Stimulated activated naive CD8-positive, alpha-beta T cell treated with anti-CD3 and anti-CD28 coated beads, Interleukin-15, Interleukin-2, amounts not matched to agents 100 ng/mL and 50 ng/mL, for 24 hours (primary cell): ENCODE measurements around the gene TMEM63C.

Experiments
- H3K27ac Mint-ChIP-seq: one replicate; pipeline ENCODE4 v1.8.0; 2021; ENCODE audit warnings: mild to moderate bottlenecking, mixed read lengths
- H3K27me3 Mint-ChIP-seq: one replicate; pipeline ENCODE4 v1.8.0; 2021; ENCODE audit warnings: mixed read lengths
- H3K36me3 Mint-ChIP-seq: one replicate; pipeline ENCODE4 v1.8.0; 2021; ENCODE audit warnings: low read depth, mixed read lengths
- H3K4me1 Mint-ChIP-seq: one replicate; pipeline ENCODE4 v1.8.0; 2021; ENCODE audit warnings: low read depth, mixed read lengths
- H3K4me3 Mint-ChIP-seq: one replicate; pipeline ENCODE4 v1.8.0; 2021; ENCODE audit warnings: mild to moderate bottlenecking, mixed read lengths
- H3K9me3 Mint-ChIP-seq: one replicate; pipeline ENCODE4 v1.8.0; 2021; ENCODE audit warnings: mixed read lengths

The TMEM63C gene

DNA sequence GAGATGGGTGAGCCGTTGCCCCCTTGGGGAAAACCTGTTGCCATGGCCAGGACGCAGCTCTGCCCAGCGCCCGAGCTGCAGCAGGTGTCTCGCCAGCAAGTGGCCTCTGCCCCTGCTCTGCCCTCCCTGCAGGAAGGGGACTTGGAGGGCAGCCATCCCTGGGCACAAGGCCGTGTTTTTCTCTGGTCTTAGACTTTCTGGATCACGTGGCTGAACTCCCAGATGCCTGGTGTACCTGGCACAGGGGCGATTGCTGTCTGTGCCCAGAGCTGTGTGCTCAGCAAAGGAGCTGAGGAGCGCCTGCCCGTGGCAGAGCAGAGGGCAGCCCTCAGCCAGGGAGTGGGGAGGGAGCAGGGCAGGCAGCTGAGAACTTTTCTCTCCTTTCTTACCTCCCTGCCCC, 38.0 kb downstream of the TMEM63C start:
- Mint-ChIP-seq H3K27ac (no peak overlapping the region), H3K4me3 (no peak overlapping the region), H3K36me3 (no peaks in the 10 kb centered on the region), H3K4me1 (no peaks in the 10 kb centered on the region), H3K9me3 (no peaks in the 10 kb centered on the region), H3K27me3 (peaks cover 17% of the 10 kb centered on the region)

DNA sequence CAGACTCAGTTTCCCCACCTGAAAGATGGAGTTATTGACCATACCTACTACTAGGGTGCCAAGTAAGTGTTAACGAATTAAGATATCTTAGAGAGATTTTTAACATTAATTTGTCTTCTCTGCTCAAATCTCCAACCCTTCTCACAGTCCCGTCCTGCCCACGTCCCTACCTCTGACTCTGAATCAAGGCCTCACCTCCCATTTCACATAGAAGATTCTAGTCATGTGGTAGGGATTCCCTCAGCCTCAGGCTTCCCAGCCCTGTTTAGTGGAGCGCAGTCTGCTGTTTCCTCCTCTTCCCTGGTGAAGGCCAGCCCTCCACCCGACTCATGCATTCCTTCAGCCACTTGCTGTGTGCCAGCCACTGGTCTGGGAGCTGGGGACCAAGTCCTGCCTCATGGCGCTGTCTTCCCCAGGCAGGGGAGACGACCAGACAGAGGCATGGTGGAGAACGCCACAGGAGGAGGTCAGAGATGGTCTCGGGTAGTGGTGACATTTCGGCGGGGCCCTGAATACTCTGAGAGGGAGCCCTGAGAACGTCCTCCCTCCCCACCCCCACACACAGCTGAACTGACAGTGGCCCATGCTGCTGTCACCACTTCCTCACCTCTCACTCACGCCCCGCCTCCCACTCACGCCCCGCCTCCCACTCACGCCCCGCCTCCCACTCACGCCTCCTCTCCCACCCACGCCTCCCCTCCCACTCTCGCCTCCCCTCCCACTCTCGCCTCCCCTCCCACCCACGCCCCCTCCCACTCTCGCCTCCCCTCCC, 38.8 kb downstream of the TMEM63C start:
- Mint-ChIP-seq H3K27me3 (peaks cover 12% of the 10 kb centered on the region), H3K27ac (no peak overlapping the region), H3K36me3 (no peaks in the 10 kb centered on the region), H3K4me3 (no peak overlapping the region), H3K9me3 (no peaks in the 10 kb centered on the region), H3K4me1 (no peaks in the 10 kb centered on the region)

DNA sequence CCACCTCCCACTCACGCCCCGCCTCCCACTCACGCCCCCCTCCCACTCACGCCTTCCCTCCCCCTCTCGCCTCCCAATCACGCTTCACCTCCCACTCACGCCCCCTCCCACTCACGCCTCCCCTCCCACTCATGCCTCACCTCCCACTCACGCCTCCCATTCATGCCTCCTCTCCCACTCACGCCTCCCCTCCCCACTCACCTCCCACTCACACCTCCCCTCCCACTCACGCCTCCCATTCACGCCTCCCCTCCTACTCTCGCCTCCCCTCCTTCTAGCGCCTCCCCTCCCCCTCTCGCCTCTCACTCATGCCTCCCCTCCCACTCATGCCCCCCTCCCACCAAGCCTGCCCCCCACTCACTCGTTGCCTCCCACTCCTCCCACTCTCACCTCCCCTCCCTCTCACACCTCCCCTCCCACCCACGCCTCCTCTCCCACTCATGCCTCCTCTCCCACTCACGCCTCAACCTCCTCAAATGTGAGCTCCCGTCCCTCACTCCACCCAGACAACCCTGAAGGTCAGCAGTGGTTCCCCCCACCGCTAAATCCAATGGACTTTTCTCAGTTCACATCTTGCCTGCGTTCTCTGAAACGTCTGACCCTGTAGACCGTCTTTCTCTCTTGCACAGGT, 39.8 kb downstream of the TMEM63C start:
- Mint-ChIP-seq H3K4me1 (no peaks in the 10 kb centered on the region), H3K36me3 (no peaks in the 10 kb centered on the region), H3K27ac (no peak overlapping the region), H3K9me3 (no peaks in the 10 kb centered on the region), H3K4me3 (no peak overlapping the region), H3K27me3 (peaks cover 7% of the 10 kb centered on the region)

DNA sequence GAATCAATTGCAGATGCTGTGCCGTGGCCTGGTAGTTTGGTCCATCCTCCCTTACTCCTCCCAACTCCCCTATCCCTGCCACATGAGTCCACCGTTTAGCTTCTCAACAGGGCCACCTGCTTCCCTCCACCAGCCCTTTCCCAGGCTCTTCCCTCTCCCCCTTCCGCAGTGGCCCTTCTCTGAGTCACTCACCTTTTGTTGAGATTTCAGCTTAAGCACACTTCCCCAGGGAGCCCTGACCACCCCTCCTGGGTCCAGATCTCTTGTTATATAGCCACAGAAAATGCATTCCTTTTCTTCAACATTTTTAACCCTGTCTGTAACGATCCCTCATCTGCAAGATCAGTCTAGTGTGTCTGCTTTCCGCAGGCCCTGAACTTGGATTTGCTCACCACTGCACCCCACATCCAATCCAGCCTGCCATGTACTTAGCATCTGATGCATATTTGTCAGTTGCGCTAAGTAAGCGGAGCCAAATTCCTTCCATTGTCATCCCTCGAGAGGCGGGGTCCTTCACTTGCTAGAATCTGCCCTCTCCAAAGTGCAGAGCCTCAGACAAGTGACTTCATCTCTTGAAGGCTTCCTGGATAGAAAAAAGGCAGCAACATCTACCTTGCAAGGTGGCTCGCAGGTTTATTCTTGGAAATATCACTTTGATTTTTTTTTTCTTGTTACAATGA, 41.1 kb downstream of the TMEM63C start:
- no peaks in the 10 kb centered on the region for H3K9me3 Mint-ChIP-seq
- H3K36me3 Mint-ChIP-seq, result no peaks in the 10 kb centered on the region

GRCh38 chr14:77224212-77224611, 42.6 kb downstream of the TMEM63C start:
- H3K9me3 Mint-ChIP-seq, result no peaks in the 10 kb centered on the region
- H3K4me1 Mint-ChIP-seq, result no peaks in the 10 kb centered on the region
- H3K4me3 Mint-ChIP-seq, result no peak overlapping the region
- H3K27me3 Mint-ChIP-seq, result no peaks in the 10 kb centered on the region
- no peaks in the 10 kb centered on the region for H3K36me3 Mint-ChIP-seq
- no peak overlapping the region for H3K27ac Mint-ChIP-seq

More for the DNA sequence above, 41.1 kb downstream of the TMEM63C start:
- Mint-ChIP-seq H3K4me1 (no peaks in the 10 kb centered on the region), H3K27me3 (no peaks in the 10 kb centered on the region), H3K27ac (no peak overlapping the region), H3K4me3 (no peak overlapping the region)

- H3K4me3 Mint-ChIP-seq, result no peak overlapping the region
Measured at GRCh38 chr14:77225254-77225653, 43.7 kb downstream of the TMEM63C start.

DNA sequence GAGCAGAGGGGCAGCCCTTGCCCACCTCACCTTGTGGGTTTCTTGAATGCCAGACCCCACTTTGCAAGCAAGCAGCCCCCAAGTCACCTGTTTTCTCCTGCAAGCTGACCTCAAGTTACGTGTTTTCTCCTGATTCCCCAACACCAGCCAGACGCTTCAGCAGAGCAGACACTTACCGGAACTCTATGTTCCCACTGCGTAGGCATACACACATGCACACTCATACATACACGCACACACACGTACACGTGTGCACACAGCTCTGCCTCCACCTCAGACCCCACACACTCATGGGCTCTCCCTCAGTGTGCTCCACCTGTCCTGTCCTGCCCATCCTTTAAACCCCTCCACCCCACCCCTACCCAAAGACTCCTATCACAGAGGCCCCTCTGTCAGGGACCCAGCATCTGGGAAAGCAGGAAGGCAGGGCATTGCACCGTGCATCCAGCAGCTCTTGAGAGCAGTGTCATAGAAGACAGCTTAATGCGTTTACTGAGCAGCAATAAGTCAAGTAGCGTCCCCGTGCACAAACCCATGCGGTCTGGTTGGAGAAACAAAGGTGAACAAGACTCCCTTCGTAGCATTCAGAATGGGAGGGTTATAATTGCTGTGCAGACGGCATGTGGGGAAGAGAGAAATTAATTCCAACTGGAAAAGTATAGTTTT, 44.4 kb downstream of the TMEM63C start:
- Mint-ChIP-seq H3K36me3 (no peaks in the 10 kb centered on the region), H3K9me3 (peaks cover 2% of the 10 kb centered on the region), H3K27me3 (no peaks in the 10 kb centered on the region), H3K4me1 (no peaks in the 10 kb centered on the region), H3K4me3 (no peak overlapping the region), H3K27ac (no peak overlapping the region)

More at GRCh38 chr14:77225254-77225653, 43.7 kb downstream of the TMEM63C start:
- no peak overlapping the region for H3K27ac Mint-ChIP-seq
- H3K36me3 Mint-ChIP-seq, result no peaks in the 10 kb centered on the region
- H3K9me3 Mint-ChIP-seq, result no peaks in the 10 kb centered on the region
- no peaks in the 10 kb centered on the region for H3K27me3 Mint-ChIP-seq
- H3K4me1 Mint-ChIP-seq, result no peaks in the 10 kb centered on the region

GRCh38 chr14:77228056-77228455, 46.5 kb downstream of the TMEM63C start:
- H3K27me3 Mint-ChIP-seq, result no peaks in the 10 kb centered on the region
- no peaks in the 10 kb centered on the region for H3K36me3 Mint-ChIP-seq
- no peak overlapping the region for H3K4me3 Mint-ChIP-seq
- no peaks in the 10 kb centered on the region for H3K4me1 Mint-ChIP-seq
- H3K9me3 Mint-ChIP-seq, result peaks cover 4% of the 10 kb centered on the region
- H3K27ac Mint-ChIP-seq, result no peak overlapping the region

- Mint-ChIP-seq H3K36me3 (no peaks in the 10 kb centered on the region), H3K9me3 (peaks cover 4% of the 10 kb centered on the region), H3K4me1 (no peaks in the 10 kb centered on the region), H3K4me3 (no peak overlapping the region), H3K27me3 (no peaks in the 10 kb centered on the region), H3K27ac (no peak overlapping the region)
Measured at GRCh38 chr14:77230914-77231313, 49.3 kb downstream of the TMEM63C start.

DNA sequence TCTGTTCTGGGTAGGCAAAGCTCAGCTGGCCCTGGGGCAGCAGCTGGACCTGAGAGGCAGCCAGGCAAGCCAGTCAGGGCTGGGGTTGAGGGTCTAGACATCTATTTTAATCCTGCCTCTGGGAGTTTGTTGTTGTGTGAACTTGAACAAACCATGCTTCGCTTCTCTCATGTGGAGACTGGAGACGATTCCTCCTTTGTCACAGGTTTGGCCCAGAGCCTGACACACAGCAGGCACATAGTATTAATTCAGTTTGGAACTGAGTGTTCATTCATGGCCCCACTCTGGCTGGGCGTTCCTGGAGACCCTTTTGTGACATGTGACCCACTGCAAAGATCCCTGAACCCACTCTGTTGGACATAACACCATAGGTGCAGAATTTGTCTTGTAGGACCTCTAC, 50.1 kb downstream of the TMEM63C start:
- no peaks in the 10 kb centered on the region for H3K27me3 Mint-ChIP-seq
- H3K36me3 Mint-ChIP-seq, result no peaks in the 10 kb centered on the region
- H3K4me3 Mint-ChIP-seq, result no peak overlapping the region
- H3K9me3 Mint-ChIP-seq, result peaks cover 4% of the 10 kb centered on the region
- no peak overlapping the region for H3K27ac Mint-ChIP-seq
- H3K4me1 Mint-ChIP-seq, result no peaks in the 10 kb centered on the region

- no peaks in the 10 kb centered on the region for H3K4me1 Mint-ChIP-seq
- no peaks in the 10 kb centered on the region for H3K36me3 Mint-ChIP-seq
- no peaks in the 10 kb centered on the region for H3K9me3 Mint-ChIP-seq
- H3K27me3 Mint-ChIP-seq, result no peaks in the 10 kb centered on the region
- no peak overlapping the region for H3K4me3 Mint-ChIP-seq
- no peak overlapping the region for H3K27ac Mint-ChIP-seq
Measured at GRCh38 chr14:77236814-77237213, 55.2 kb downstream of the TMEM63C start.

DNA sequence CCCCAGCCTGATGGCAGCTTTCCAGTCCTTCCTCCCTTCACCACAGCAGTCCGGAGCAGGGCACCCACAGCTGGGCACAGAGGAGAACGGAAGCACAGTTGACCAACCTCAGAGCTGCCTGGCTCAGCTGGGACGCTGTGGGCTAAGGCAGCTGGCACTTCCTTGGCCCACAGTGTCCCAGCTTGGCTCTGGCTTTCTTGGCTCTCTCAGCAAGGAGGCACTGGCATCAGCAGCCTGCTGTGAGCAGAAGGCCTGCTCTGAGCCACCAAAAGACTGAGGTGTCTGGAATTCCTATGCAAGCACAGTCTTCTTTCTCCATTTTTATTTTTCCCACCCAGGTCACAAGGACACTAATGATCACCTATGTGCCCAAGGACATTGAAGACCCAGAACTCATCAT, 56.8 kb downstream of the TMEM63C start:
- no peak overlapping the region for H3K4me3 Mint-ChIP-seq
- H3K27ac Mint-ChIP-seq, result no peak overlapping the region
- H3K9me3 Mint-ChIP-seq, result no peaks in the 10 kb centered on the region
- no peaks in the 10 kb centered on the region for H3K36me3 Mint-ChIP-seq
- H3K4me1 Mint-ChIP-seq, result peaks cover 6% of the 10 kb centered on the region
- no peaks in the 10 kb centered on the region for H3K27me3 Mint-ChIP-seq

DNA sequence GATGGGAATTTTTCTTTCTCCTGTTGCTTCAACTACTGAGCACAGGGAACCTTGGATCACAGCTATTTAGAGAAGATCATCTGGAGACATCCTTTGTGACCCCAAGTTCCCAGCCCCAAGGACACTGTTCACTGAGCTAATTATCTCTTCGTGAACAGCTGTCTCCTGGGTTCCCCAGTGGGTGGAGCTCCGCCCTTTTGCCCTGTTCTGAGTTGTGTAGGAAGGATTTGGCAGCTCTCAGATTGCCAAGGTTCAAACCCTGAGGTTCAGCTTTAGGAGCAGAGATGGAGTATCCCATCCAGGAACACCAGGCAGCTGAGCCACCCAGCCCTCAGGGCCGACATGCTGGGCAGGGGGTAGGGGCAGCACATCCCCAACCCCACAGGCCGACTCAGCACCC, 57.4 kb downstream of the TMEM63C start:
- no peaks in the 10 kb centered on the region for H3K36me3 Mint-ChIP-seq
- no peak overlapping the region for H3K4me3 Mint-ChIP-seq
- H3K9me3 Mint-ChIP-seq, result no peaks in the 10 kb centered on the region
- H3K27ac Mint-ChIP-seq, result no peak overlapping the region
- no peaks in the 10 kb centered on the region for H3K27me3 Mint-ChIP-seq
- peaks cover 11% of the 10 kb centered on the region for H3K4me1 Mint-ChIP-seq

DNA sequence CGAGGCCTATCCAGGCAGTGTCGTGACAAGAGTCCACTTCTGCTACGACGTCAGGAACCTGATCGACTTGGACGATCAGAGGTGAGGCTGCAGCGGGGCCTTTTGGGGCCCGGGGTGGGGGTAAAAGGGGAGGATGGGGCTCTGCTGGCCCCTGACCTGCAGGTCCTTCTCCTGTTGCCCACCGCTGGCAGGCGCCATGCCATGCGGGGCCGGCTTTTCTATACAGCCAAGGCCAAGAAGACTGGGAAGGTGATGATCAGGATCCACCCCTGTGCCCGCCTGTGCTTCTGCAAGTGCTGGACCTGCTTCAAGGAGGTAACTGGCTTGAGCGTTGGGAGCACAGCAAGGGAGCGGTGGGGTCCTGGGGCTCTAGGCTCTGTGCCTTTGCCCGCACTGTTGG, 57.8 kb downstream of the TMEM63C start:
- no peak overlapping the region for H3K27ac Mint-ChIP-seq
- H3K9me3 Mint-ChIP-seq, result no peaks in the 10 kb centered on the region
- H3K4me3 Mint-ChIP-seq, result no peak overlapping the region
- no peaks in the 10 kb centered on the region for H3K27me3 Mint-ChIP-seq
- H3K4me1 Mint-ChIP-seq, result peaks cover 11% of the 10 kb centered on the region
- no peaks in the 10 kb centered on the region for H3K36me3 Mint-ChIP-seq

- H3K9me3 Mint-ChIP-seq, result no peaks in the 10 kb centered on the region
- H3K36me3 Mint-ChIP-seq, result no peaks in the 10 kb centered on the region
- no peaks in the 10 kb centered on the region for H3K27me3 Mint-ChIP-seq
- H3K4me1 Mint-ChIP-seq, result peaks cover 11% of the 10 kb centered on the region
- no peak overlapping the region for H3K27ac Mint-ChIP-seq
- H3K4me3 Mint-ChIP-seq, result no peak overlapping the region
Measured at GRCh38 chr14:77240336-77240915, 58.8 kb downstream of the TMEM63C start.
